Hypothalamus (tissue), 51 donors: ENCODE data around the gene MBD3.

Experiments
- DNase-seq, 51 donors: peaks; one replicate each; lab custom pipeline; 2025; lab: John Stamatoyannopoulos, UW

The MBD3 gene

GRCh38 chr19:1601613-1602064 is 9.0 kb upstream of the MBD3 start:
- peak in 1 of 51 donors; percentile 8 for DNase-seq

DNA sequence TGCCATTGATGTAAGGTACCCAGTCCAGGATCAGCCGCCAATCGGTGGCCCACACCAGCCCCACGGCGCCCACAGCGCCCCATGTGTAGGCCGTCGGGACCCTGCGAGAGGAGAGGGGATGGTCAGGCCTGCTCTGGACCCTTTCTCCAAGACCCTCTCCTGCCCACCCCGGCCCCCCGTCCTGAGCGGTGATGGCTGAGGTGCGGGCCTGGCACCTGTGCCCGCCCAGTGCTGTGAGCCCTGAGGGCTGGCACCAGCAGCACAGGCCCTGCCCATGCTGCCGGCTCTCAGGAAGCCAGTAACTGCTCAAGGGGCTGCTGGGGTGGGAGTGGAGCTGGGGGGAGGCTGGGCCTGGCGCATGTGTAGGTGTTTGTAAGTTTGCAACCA is 6.8 kb upstream of the MBD3 start:
- no peak for DNase-seq

GRCh38 chr19:1598777-1599459 is 6.3 kb upstream of the MBD3 start:
- DNase-seq = no peak

GRCh38 chr19:1593501-1593772 is 772 bp upstream of the MBD3 start:
- no peak for DNase-seq

- peak; percentile 23 to 85 (median 67) for DNase-seq
These were observed 476 bp downstream of the MBD3 start for GRCh38 chr19:1592024-1592754.

DNA sequence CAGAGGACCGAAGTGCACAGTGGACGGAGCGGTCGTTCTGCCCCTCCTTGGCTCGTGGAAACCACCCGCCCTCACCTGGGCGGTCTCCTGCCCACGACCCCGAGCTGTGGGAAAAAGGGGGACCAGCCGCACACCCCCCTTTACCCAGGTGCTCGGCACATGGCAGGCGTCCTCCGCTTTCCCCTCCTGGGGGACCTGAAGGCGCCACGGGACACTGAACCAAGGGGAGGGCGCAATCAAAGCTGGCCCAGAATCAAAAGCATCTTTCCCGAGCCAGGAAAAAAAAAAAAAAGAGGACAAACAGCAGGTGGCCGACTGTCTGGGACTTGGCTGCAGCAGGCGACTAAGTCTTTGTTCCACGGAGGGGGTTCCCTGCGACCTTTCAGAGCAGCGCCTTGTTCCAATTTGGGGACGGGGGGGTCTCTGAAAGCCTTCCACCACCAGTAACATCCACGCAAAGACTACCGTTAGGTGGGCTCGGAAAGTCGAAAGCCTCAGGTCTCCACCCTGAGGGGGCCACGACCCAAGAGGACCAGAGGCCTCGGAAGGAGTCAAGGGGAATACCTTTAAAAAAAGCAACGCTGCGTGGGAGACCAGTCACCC is 1.1 kb downstream of the MBD3 start:
- peak in 1 of 51 donors; percentile 9 for DNase-seq

DNA sequence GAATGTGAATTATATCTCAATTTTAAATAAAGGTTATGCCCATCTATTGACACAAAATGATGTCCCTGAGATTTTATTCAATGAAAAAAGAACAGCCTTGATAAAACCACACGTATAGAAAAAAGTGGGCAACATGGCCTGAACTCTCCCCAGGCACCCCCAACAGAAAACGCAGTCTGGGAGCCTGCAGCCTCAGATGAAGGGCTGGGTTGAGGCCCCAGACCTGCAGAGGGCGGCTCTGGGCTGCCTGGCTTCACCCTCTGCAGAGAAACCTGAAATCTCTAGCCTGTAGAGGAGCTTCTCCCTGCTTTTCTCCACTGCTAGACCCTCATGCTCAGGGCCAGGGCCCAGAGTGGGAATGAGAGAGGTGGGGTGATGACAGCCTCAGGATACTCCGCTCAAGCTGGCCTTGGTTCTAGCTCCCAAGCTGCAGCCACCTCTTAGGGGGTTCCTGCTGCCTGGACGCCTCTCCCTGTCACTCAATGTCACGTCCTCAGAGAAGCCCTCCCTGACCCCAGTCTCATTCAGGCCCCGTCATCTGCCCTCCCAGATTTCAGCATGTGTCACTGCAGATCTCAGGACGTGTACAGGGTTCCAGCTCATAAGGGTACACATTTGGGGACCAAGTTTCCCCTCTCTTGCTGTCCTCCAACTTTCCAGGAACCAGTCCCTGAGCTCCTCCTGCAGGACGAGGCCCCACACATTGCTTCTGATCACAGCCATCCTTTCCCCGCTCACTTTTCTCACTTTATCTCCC is 1.8 kb downstream of the MBD3 start:
- DNase-seq = no peak

GRCh38 chr19:1587872-1588271 is 4.8 kb downstream of the MBD3 start:
- DNase-seq = no peak

- no peak for DNase-seq
These were observed 7.5 kb downstream of the MBD3 start for GRCh38 chr19:1585243-1585580.

- no peak for DNase-seq
These were observed 8.0 kb downstream of the MBD3 start for GRCh38 chr19:1584500-1585242.

DNA sequence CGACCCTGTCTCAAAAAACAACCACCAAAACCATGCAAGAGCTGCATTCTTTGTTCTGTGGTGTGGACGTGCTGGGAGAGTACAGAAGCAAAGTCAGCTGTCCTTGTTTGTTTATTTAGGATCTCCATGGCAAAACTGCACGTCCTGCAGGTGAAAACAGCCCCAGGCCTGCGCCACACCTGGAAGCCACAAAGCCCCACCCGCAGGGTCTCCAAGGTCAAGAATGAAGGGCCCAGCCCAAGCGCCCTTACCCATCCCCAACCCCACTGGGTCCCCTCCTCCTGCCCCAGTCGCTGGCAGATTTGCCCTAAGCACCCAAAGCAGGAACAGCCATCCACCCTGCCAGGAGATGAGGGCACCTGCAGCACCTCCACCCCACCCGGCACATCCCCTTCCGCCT is 10.5 kb downstream of the MBD3 start:
- no peak for DNase-seq

DNA sequence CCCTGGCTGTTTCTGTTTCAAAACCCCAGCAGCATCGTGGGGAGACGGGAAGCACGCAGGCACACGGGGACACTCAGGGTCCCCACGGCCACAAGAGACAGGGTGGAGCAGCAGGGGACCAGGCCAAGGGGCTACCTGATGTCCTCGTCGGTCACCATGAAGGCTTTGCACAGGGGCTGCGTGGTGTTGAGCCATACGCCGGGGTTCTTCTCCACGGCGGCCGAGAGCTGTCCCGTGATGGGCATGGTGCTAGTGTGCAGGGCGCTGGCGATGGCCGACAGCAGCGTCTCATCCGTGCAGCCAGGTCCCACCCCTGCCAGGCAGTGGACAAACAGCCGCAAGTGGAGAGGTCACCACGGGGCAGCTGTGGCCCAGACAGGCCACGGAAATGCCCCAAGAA is 11.7 kb downstream of the MBD3 start:
- no peak for DNase-seq

GRCh38 chr19:1580382-1580781 is 12.3 kb downstream of the MBD3 start:
- no peak for DNase-seq

DNA sequence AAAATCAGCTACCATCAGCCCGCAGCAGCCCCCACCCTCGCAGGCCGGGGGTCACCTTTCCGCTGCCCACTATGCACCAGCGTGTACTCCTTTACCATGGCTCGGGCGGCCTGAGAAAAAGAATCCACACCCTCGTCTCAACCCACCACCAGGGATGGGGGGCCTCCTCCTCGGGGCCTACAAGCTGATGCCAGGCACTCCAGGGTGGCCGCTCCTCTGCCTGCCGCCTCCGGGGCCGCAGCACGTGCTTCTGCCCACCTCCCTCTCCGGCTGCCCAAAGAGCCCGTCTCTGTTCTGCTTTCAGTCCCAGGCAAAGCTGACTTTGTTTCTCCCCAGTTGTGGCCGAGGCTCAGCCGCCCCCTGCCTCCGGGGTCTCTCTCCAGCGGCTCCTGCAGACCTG is 13.4 kb downstream of the MBD3 start:
- DNase-seq = no peak

- no peak for DNase-seq
These were observed 14.6 kb downstream of the MBD3 start for GRCh38 chr19:1577929-1578618.

GRCh38 chr19:1577090-1577928 is 15.4 kb downstream of the MBD3 start:
- DNase-seq = no peak

DNA sequence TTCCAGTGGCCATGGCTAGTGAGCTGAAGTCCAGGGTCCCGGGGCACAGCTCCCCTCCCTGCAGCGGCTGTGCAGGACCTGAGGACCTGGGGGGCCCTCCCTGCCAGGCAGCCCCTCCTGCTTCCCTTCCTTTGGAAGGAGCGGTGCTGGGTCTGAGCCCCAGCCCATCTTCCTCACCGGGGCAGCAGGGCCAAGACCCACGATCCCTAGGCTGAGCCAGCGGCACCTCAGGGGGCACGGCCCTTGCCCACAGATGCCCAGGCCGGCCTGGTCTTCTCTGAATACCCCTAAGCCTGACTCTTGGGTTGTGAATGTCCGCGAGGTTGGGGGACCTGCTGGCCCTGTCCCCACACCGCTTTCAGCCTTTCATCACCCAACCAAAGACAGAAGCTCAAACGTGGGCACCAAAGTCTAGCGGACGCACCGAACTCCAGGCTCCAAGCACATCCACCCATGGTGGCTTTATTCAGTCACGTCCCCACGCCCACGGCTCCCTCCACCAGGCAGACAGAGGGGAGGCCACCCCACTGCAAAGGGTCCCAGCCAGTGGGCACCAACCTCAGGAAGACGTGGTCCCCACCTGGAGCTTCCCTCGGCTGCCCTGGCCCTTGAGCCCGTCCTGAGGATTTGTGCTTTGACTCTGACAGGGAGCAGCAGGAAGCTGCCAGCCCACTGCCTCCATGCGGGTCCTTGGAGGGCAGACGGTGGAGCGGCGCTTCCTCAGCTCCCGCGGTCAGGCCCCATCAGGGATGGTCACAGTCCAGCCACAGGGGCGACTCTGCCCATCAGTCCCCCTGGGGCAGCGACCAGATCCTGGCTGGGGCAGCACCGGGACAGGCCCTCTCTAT is 16.2 kb downstream of the MBD3 start:
- no peak for DNase-seq
